AG04450 (cell line): ENCODE measurements around the gene BANF1. TPM values are rescaled to one million over a fixed set of nuclear protein-coding genes. Genes with fewer than 3 reads are reported as not detected.

ENCODE experiments used
- CTCF ChIA-PET: fragments of 300-600, 350-600 bp; formaldehyde crosslinking; extraction: SDS; loops from one replicate; lab custom pipeline; 2022; ENCODE audit warnings: antibody characterized with exemption, inconsistent platforms; lab: Charles Lee
- POLR2A ChIA-PET: fragments of 350-600 bp; formaldehyde crosslinking; extraction: SDS; loops from one replicate; lab custom pipeline; 2021; ENCODE audit warnings: antibody characterized with exemption, inconsistent platforms; lab: Yijun Ruan, JAX
- DNase-seq: peaks from one replicate; pipeline ENCODE4 v3.0.0-alpha.2; 2011; ENCODE audit warnings: low read depth, low spot score
- H3K27ac ChIP-seq: one replicate; pipeline ENCODE4 v1.5.1; 2012; ENCODE audit warnings: low read depth, low read length, control low read depth
- H3K27me3 ChIP-seq: one replicate; pipeline ENCODE4 v1.6.0; 2012; ENCODE audit warnings: low read length; ENCODE audit not compliant: control insufficient read depth, insufficient read depth
- H3K4me3 ChIP-seq: 2 replicates; pipeline ENCODE4 v1.5.1; 2011; ENCODE audit warnings: mild to moderate bottlenecking, low read depth, low read length, control low read depth
- H3K9me3 ChIP-seq: 2 replicates; pipeline ENCODE4 v1.5.1; 2012; ENCODE audit warnings: low read length; ENCODE audit not compliant: control insufficient read depth, insufficient read depth
- polyA plus RNA-seq: library from polyadenylated mRNA; depleted of rRNA; stranded (reverse); fragments of >200 nt; gene quantifications from 2 replicates; pipeline ENCODE4 v1.2.3, GENCODE V29; 2011
- TF ChIP-seq, protein P1 (sequence below): IDR thresholded peaks from 2 replicates; pipeline ENCODE4 v1.5.1; 2011; ENCODE audit warnings: low read depth, low read length, control low read depth, inconsistent platforms

Gene BANF1
- polyA plus RNA-seq, 1 experiment: 227 TPM

GRCh38 chr11:65972116-65972515, 30.2 kb upstream of the BANF1 start:
- ChIA-PET POLR2A (no interaction called here), CTCF (interaction anchor here (0.7 to 2.3 kb wide), 6 partner anchors 11 to 120 kb away, joined by 3 to 13 read pairs (median 5); partner anchors contain the start of genes FIBP and MUS81)
- no peaks in the 10 kb centered on the region; the same call in 1 of the 2 replicates for H3K9me3 ChIP-seq
- H3K27ac ChIP-seq: no peak overlapping the region
- H3K27me3 ChIP-seq: no peaks in the 10 kb centered on the region
- H3K4me3 ChIP-seq: no peak overlapping the region
- TF ChIP-seq, protein P1, sequence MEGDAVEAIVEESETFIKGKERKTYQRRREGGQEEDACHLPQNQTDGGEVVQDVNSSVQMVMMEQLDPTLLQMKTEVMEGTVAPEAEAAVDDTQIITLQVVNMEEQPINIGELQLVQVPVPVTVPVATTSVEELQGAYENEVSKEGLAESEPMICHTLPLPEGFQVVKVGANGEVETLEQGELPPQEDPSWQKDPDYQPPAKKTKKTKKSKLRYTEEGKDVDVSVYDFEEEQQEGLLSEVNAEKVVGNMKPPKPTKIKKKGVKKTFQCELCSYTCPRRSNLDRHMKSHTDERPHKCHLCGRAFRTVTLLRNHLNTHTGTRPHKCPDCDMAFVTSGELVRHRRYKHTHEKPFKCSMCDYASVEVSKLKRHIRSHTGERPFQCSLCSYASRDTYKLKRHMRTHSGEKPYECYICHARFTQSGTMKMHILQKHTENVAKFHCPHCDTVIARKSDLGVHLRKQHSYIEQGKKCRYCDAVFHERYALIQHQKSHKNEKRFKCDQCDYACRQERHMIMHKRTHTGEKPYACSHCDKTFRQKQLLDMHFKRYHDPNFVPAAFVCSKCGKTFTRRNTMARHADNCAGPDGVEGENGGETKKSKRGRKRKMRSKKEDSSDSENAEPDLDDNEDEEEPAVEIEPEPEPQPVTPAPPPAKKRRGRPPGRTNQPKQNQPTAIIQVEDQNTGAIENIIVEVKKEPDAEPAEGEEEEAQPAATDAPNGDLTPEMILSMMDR: no peak
- DNase-seq: no peak

- TF ChIP-seq, protein P1: no peak
- POLR2A ChIA-PET: interaction anchor here (0.6 kb wide), 1 partner anchor 85 kb away, joined by 3 read pairs; the partner anchor contains the start of gene FIBP
- CTCF ChIA-PET: interaction anchor here (0.9 kb wide), 1 partner anchor 89 kb away, joined by 3 read pairs; no protein-coding TSS in a partner anchor
- no peak overlapping the region for H3K27ac ChIP-seq
- no peaks in the 10 kb centered on the region; the same call in 1 of the 2 replicates for H3K9me3 ChIP-seq
- H3K27me3 ChIP-seq: no peaks in the 10 kb centered on the region
- no peak overlapping the region for H3K4me3 ChIP-seq
- no peak for DNase-seq
Observed at GRCh38 chr11:65973439-65974110, 28.7 kb upstream of the BANF1 start.

DNA sequence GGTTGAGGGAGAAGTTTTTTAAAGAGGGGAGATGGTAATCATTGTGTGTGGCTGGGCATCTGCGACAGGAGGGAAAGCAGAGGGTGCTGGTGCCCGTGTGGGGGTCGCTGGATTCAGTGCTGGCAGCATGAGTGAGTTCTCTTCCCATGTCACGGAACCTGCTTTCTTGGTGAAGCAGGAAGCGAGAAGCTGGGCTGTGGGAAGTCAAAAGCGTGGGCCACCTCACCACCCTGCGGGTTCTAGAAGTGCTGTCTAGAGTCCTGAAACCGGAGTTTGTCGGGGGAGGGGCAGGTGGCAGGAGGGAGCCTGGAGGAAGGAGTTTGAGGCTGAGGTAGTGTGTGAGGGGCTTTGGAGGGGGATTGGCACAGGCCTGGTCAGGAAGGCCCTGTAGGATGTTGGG, 26.5 kb upstream of the BANF1 start:
- Histone ChIP-seq H3K4me3 (no peak overlapping the region), H3K9me3 (no peaks in the 10 kb centered on the region; the same call in 1 of the 2 replicates), H3K27ac (no peak overlapping the region), H3K27me3 (no peaks in the 10 kb centered on the region)
- TF ChIP-seq, protein P1: no peak
- ChIA-PET CTCF (no interaction called here), POLR2A (interaction anchor here (0.7 to 1.3 kb wide), 2 partner anchors 86 to 116 kb away, joined by 6 to 7 read pairs; no protein-coding TSS in a partner anchor)
- DNase-seq: no peak

- Histone ChIP-seq H3K4me3 (no peak overlapping the region), H3K9me3 (no peaks in the 10 kb centered on the region; the same call in 1 of the 2 replicates), H3K27ac (no peak overlapping the region), H3K27me3 (no peaks in the 10 kb centered on the region)
- TF ChIP-seq, protein P1: no peak
- CTCF ChIA-PET: interaction anchor here (3.6 kb wide), 1 partner anchor 88 kb away, joined by 13 read pairs; the partner anchor contains the start of gene FIBP
- DNase-seq: no peak
- POLR2A ChIA-PET: interaction anchor here (1.3 kb wide), 1 partner anchor 117 kb away, joined by 6 read pairs; no protein-coding TSS in a partner anchor
Observed at GRCh38 chr11:65976216-65977176, 25.8 kb upstream of the BANF1 start.
